ENCODE data around the gene CNTNAP2.

Gene CNTNAP2

GRCh38 chr7:146262527-146262926 lies 145.9 kb downstream of the CNTNAP2 start:
- no peak overlapping the region for H3K27ac ChIP-seq
- H3K4me3 ChIP-seq (IDR thresholded peaks at IDR 0.05; ENCODE audit: insufficient read depth, low read depth, low read length): no peak overlapping the region
- no peaks in the 10 kb centered on the region for H3K79me2 ChIP-seq (ENCODE audit: insufficient read depth, low read depth)
- no peak overlapping the region for H3K4me2 ChIP-seq
- H4K20me1 ChIP-seq (ENCODE audit: insufficient read depth): no peaks in the 10 kb centered on the region
- no peaks in the 10 kb centered on the region for H3K27me3 ChIP-seq (ENCODE audit: insufficient read depth, low read depth)
- TF ChIP-seq CTCF (conservative IDR thresholded peaks at IDR 0.05; ENCODE audit: low read depth, low read length): no peak
- no peaks in the 10 kb centered on the region for H3K36me3 ChIP-seq (ENCODE audit: insufficient read depth)
- no peak overlapping the region for H3K9ac ChIP-seq
- H2AFZ ChIP-seq (ENCODE audit: low read depth): no peak overlapping the region
- no peaks in the 10 kb centered on the region for H3K4me1 ChIP-seq (ENCODE audit: low read depth, poor library complexity, severe bottlenecking)

- Histone ChIP-seq H3K27me3 (ENCODE audit: insufficient read depth, low read depth) (no peaks in the 10 kb centered on the region), H3K36me3 (ENCODE audit: insufficient read depth) (no peaks in the 10 kb centered on the region), H3K9ac (no peak overlapping the region), H4K20me1 (ENCODE audit: insufficient read depth) (no peaks in the 10 kb centered on the region), H3K4me2 (no peak overlapping the region), H3K4me1 (ENCODE audit: low read depth, poor library complexity, severe bottlenecking) (no peaks in the 10 kb centered on the region), H3K79me2 (ENCODE audit: insufficient read depth, low read depth) (no peaks in the 10 kb centered on the region), H2AFZ (ENCODE audit: low read depth) (no peak overlapping the region), H3K4me3 (IDR thresholded peaks at IDR 0.05; ENCODE audit: insufficient read depth, low read depth, low read length) (no peak overlapping the region), H3K27ac (no peak overlapping the region)
- no peak for TF ChIP-seq CTCF (conservative IDR thresholded peaks at IDR 0.05; ENCODE audit: low read depth, low read length)
Measured at GRCh38 chr7:146276888-146277287, 160.3 kb downstream of the CNTNAP2 start.

- Histone ChIP-seq H3K27ac (no peak overlapping the region), H3K4me1 (ENCODE audit: low read depth, poor library complexity, severe bottlenecking) (no peaks in the 10 kb centered on the region), H3K4me3 (IDR thresholded peaks at IDR 0.05; ENCODE audit: insufficient read depth, low read depth, low read length) (no peak overlapping the region), H3K4me2 (no peak overlapping the region), H3K36me3 (ENCODE audit: insufficient read depth) (no peaks in the 10 kb centered on the region), H3K27me3 (ENCODE audit: insufficient read depth, low read depth) (no peaks in the 10 kb centered on the region), H3K9ac (no peak overlapping the region), H3K79me2 (ENCODE audit: insufficient read depth, low read depth) (no peaks in the 10 kb centered on the region), H4K20me1 (ENCODE audit: insufficient read depth) (no peaks in the 10 kb centered on the region), H2AFZ (ENCODE audit: low read depth) (no peak overlapping the region)
- TF ChIP-seq CTCF (conservative IDR thresholded peaks at IDR 0.05; ENCODE audit: low read depth, low read length): no peak
Measured at GRCh38 chr7:146285418-146285817, 168.8 kb downstream of the CNTNAP2 start.

- no peak overlapping the region for H2AFZ ChIP-seq (ENCODE audit: low read depth)
- no peak for TF ChIP-seq CTCF (conservative IDR thresholded peaks at IDR 0.05; ENCODE audit: low read depth, low read length)
- H3K9ac ChIP-seq: no peak overlapping the region
- H4K20me1 ChIP-seq (ENCODE audit: insufficient read depth): no peaks in the 10 kb centered on the region
- no peaks in the 10 kb centered on the region for H3K79me2 ChIP-seq (ENCODE audit: insufficient read depth, low read depth)
- H3K27ac ChIP-seq: no peak overlapping the region
- no peaks in the 10 kb centered on the region for H3K4me1 ChIP-seq (ENCODE audit: low read depth, poor library complexity, severe bottlenecking)
- no peaks in the 10 kb centered on the region for H3K27me3 ChIP-seq (ENCODE audit: insufficient read depth, low read depth)
- no peaks in the 10 kb centered on the region for H3K36me3 ChIP-seq (ENCODE audit: insufficient read depth)
- H3K4me2 ChIP-seq: no peak overlapping the region
- no peak overlapping the region for H3K4me3 ChIP-seq (IDR thresholded peaks at IDR 0.05; ENCODE audit: insufficient read depth, low read depth, low read length)
Measured at GRCh38 chr7:146290746-146291145, 174.1 kb downstream of the CNTNAP2 start.

All from KMS-11 (cell line).